ENCODE measurements around the gene CXCL3. TPM values are rescaled to one million over a fixed set of nuclear protein-coding genes. Genes with fewer than 3 reads are reported as not detected.

The CXCL3 gene
- total RNA-seq, 2 donors from 2014 or later = 1.4 to 4.8 TPM

- Histone ChIP-seq H3K4me1 (replicated peaks) (no peaks in the 10 kb centered on the region), H3K9me3 (no peaks in the 10 kb centered on the region), H3K36me3 (no peaks in the 10 kb centered on the region), H3K27me3 (replicated peaks; ENCODE audit: insufficient read depth) (no peaks in the 10 kb centered on the region), H3K4me3 (no peak overlapping the region), H3K27ac (no peak overlapping the region)
- WGBS = 91% methylated on average over 9 of the region's 9 CpGs
- no peak for DNase-seq (ENCODE audit: low spot score)
- intact Hi-C loops (cut with DNase I) = no loop called here
- TF ChIP-seq CTCF (IDR thresholded peaks at IDR 0.05) (no peak), POLR2AphosphoS5 (IDR thresholded peaks at IDR 0.05) (no peak), POLR2A (IDR thresholded peaks at IDR 0.05) (no peak)
Observed at GRCh38 chr4:73990988-73991741, 47.3 kb downstream of the CXCL3 start.

GRCh38 chr4:73989928-73990327 is 48.6 kb downstream of the CXCL3 start:
- no peaks in the 10 kb centered on the region for H3K36me3 ChIP-seq
- no peak overlapping the region for H3K27ac ChIP-seq
- 29% methylated on average over 5 of the region's 5 CpGs for WGBS
- no peaks in the 10 kb centered on the region for H3K4me1 ChIP-seq (replicated peaks)
- H3K9me3 ChIP-seq = no peaks in the 10 kb centered on the region
- DNase-seq (ENCODE audit: low spot score) = no peak
- intact Hi-C loops (cut with DNase I) = no loop called here
- no peak overlapping the region for H3K4me3 ChIP-seq
- H3K27me3 ChIP-seq (replicated peaks; ENCODE audit: insufficient read depth) = no peaks in the 10 kb centered on the region
- no peak for TF ChIP-seq CTCF (IDR thresholded peaks at IDR 0.05)
- no peak for TF ChIP-seq POLR2A (IDR thresholded peaks at IDR 0.05)
- TF ChIP-seq POLR2AphosphoS5 (IDR thresholded peaks at IDR 0.05) = no peak

- Histone ChIP-seq H3K9me3 (no peaks in the 10 kb centered on the region), H3K4me3 (no peak overlapping the region), H3K4me1 (replicated peaks) (no peaks in the 10 kb centered on the region), H3K27me3 (replicated peaks; ENCODE audit: insufficient read depth) (no peaks in the 10 kb centered on the region), H3K36me3 (no peaks in the 10 kb centered on the region), H3K27ac (no peak overlapping the region)
- DNase-seq (ENCODE audit: low spot score) = no peak
- intact Hi-C loops (cut with DNase I) = no loop called here
- 70% methylated on average over 3 of the region's 3 CpGs for WGBS
- TF ChIP-seq POLR2AphosphoS5 (IDR thresholded peaks at IDR 0.05) (no peak), POLR2A (IDR thresholded peaks at IDR 0.05) (no peak), CTCF (IDR thresholded peaks at IDR 0.05) (no peak)
Observed at GRCh38 chr4:73989031-73989430, 49.5 kb downstream of the CXCL3 start.

GRCh38 chr4:73988061-73988460 is 50.4 kb downstream of the CXCL3 start, which contains the start of gene PPBP:
TSS of gene PPBP (minus strand) at chr4:73988190. CDS start at chr4:73988103, 87 bp downstream.
- DNase-seq (ENCODE audit: low spot score) = no peak
- TF ChIP-seq POLR2A (IDR thresholded peaks at IDR 0.05) (no peak), POLR2AphosphoS5 (IDR thresholded peaks at IDR 0.05) (no peak), CTCF (IDR thresholded peaks at IDR 0.05) (no peak)
- intact Hi-C loops (cut with DNase I) = no loop called here
- H3K27ac ChIP-seq = no peak within 1 kb of the TSS
- H3K9me3 ChIP-seq = no peaks in the 10 kb centered on the region
- no peaks in the 10 kb centered on the region for H3K36me3 ChIP-seq
- WGBS = 76% methylated on average over 2 of the region's 2 CpGs
- no peaks in the 10 kb centered on the region for H3K4me1 ChIP-seq (replicated peaks)
- H3K27me3 ChIP-seq (replicated peaks; ENCODE audit: insufficient read depth) = no peaks in the 10 kb centered on the region
- no peak within 1 kb of the TSS for H3K4me3 ChIP-seq

Small RNA genes within 50 kb of the gene (small RNA-seq; reads per million reads assigned to genes)
- gene RN7SL218P = 0 reads per million in 2 donors

Other genes starting within 250 kb of the CXCL3 start
- gene CXCL6, start 202.0 kb downstream of the CXCL3 start, total RNA-seq = 1 to 10 TPM; 5.2 to 8.4 TPM
- gene PF4V1, start 185.4 kb downstream of the CXCL3 start, total RNA-seq = not detected
- gene CXCL1, start 169.3 kb downstream of the CXCL3 start, total RNA-seq = 10 to 100 TPM in 1 of 2 donors, under 1 TPM in 1; 0.74 to 37.1 TPM
- gene PF4, start 56.7 kb downstream of the CXCL3 start, total RNA-seq = not detected
- not detected for gene PPBP, start 50.5 kb downstream of the CXCL3 start, total RNA-seq
- under 1 TPM; 0.14 to 0.57 TPM for gene CXCL5, start 40.0 kb downstream of the CXCL3 start, total RNA-seq
- gene CXCL2, start 60.5 kb upstream of the CXCL3 start, total RNA-seq = 1 to 10 TPM in 1 of 2 donors, under 1 TPM in 1; 0.62 to 9.3 TPM
- 10 to 100 TPM; 15.8 to 19.9 TPM for gene MTHFD2L, start 119.4 kb upstream of the CXCL3 start, total RNA-seq